ENCODE results near the gene FREM1.

- TF ChIP-seq EP300 (IDR thresholded peaks at IDR 0.05; ENCODE audit: borderline replicate concordance) (no peak), TAF1 (IDR thresholded peaks at IDR 0.05; ENCODE audit: low read depth) (no peak), EGR1 (IDR thresholded peaks at IDR 0.05) (no peak), RAD21 (IDR thresholded peaks at IDR 0.05; ENCODE audit: low read depth) (no peak), NFIC (IDR thresholded peaks at IDR 0.05) (no peak), YY1 (IDR thresholded peaks at IDR 0.05; ENCODE audit: low read depth) (no peak), TEAD4 (IDR thresholded peaks at IDR 0.05) (no peak), USF1 (IDR thresholded peaks at IDR 0.05) (no peak), CREB1 (IDR thresholded peaks at IDR 0.05; ENCODE audit: low read depth) (no peak), CEBPB (IDR thresholded peaks at IDR 0.05) (no peak)
- TF ChIP-seq, protein P1, sequence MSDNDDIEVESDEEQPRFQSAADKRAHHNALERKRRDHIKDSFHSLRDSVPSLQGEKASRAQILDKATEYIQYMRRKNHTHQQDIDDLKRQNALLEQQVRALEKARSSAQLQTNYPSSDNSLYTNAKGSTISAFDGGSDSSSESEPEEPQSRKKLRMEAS (IDR thresholded peaks at IDR 0.05), result no peak
- TF ChIP-seq, protein P2, sequence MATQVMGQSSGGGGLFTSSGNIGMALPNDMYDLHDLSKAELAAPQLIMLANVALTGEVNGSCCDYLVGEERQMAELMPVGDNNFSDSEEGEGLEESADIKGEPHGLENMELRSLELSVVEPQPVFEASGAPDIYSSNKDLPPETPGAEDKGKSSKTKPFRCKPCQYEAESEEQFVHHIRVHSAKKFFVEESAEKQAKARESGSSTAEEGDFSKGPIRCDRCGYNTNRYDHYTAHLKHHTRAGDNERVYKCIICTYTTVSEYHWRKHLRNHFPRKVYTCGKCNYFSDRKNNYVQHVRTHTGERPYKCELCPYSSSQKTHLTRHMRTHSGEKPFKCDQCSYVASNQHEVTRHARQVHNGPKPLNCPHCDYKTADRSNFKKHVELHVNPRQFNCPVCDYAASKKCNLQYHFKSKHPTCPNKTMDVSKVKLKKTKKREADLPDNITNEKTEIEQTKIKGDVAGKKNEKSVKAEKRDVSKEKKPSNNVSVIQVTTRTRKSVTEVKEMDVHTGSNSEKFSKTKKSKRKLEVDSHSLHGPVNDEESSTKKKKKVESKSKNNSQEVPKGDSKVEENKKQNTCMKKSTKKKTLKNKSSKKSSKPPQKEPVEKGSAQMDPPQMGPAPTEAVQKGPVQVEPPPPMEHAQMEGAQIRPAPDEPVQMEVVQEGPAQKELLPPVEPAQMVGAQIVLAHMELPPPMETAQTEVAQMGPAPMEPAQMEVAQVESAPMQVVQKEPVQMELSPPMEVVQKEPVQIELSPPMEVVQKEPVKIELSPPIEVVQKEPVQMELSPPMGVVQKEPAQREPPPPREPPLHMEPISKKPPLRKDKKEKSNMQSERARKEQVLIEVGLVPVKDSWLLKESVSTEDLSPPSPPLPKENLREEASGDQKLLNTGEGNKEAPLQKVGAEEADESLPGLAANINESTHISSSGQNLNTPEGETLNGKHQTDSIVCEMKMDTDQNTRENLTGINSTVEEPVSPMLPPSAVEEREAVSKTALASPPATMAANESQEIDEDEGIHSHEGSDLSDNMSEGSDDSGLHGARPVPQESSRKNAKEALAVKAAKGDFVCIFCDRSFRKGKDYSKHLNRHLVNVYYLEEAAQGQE (IDR thresholded peaks at IDR 0.05; ENCODE audit: low read depth), result no peak
Observed at GRCh38 chr9:14766299-14766698, 143.9 kb downstream of the FREM1 start.

All from Ishikawa (cell line).